ENCODE results near the gene ERICH6.
"Not testable (repeated sequence)": the region's sequence is repeated elsewhere in the genome, so short reads cannot be mapped to it uniquely, and the experiment has no call there.

The ERICH6 gene

DNA sequence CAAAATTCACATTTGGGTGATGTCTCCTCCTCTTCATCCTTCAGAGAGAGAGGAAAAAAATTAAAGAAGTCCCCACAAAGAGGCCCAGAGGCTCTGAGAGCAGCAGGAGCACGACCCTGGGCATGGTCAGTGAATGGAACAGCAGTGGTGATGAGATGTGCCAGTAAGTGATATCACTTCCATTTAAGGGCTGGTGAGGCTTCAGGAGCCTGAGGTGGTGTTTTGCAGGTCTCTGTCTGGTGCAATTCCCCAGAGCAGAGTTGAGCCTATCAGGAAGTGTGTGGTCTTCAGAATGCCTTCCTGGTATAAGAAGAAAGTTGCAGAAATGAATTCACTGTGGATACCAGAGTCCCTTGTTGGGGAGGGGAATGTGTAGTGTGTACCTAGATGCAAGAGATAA lies 21.4 kb downstream of the ERICH6 start:
- DNase-seq (ENCODE audit: low read depth in 2 of 2) = no peak

DNA sequence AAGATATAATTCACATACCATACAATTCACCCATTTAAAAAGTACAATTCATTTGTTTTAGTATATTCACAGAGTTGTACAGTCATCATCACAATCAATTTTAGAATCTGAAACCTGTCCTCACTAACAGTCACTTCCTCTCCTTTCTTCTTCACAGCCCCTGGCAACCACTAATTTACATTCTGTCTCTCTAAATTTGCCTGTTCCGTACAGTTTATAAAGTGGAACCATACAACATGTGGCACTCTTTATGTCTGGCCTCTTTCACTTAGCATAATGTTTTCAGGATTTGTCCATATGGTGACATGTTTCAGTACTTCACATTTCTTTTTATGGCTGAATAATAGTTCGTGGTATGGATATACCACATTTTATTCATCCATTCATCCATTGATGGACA lies 22.7 kb downstream of the ERICH6 start:
- DNase-seq (ENCODE audit: low read depth in 2 of 2) = no peak

DNA sequence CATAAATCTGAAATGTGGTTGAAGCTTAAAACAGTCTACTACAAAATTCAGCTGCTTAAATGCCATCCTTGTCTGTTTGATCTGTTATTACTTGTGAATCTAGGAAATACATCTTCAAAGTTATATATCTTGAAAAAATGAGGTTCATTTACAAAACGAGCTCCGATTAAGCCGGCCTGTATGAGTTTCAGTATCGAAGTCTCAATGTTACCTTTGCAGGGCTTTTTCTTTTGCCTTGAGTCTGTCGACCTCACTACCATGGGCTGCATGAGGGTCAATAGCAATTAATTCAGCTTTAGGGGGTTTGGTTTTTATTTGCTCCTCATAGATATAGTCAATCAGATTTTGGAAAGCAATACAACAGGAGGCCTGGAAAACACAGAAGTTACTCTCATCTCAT lies 23.2 kb downstream of the ERICH6 start:
- DNase-seq (ENCODE audit: low read depth in 2 of 2) = no peak

DNA sequence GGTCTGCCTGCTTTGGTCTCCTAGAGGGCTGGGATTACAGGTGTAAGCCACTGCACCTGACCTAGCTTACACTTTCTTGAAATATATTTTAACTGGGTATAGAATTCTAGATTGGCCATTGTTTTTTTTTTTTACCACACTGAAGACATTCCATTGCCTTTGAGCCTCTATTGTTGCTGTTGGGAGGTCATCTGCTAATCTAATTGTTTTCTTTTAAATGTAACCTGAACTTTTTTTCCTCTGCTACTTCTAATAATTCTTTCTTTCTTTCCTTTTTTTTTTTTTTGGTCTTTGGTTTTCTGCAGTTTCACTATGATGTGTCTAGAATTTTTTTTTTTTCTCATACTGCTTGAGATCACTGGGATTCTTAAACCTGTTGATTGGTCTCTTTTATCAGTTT lies 28.1 kb downstream of the ERICH6 start:
- no peak for DNase-seq (ENCODE audit: low read depth in 2 of 2)

DNA sequence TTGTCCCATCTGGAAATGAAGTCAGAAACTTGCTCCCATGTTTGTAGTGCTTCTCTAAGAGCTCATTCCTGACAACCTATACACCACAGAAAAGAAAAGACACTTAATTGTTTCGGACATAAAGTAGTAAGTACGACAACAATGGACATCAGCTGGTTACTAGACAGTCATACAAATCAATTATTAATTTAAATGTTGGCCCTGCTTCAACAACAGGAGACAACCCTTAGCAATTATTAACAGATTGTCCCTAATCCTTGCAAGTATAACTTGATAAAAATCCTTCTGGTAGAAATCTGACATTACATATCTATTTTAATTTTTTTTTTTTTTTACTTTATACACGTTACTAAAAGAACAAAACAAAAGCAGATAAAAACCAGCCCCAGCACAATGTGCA lies 29.8 kb downstream of the ERICH6 start:
- DNase-seq (ENCODE audit: low read depth in 2 of 2) = no peak

DNA sequence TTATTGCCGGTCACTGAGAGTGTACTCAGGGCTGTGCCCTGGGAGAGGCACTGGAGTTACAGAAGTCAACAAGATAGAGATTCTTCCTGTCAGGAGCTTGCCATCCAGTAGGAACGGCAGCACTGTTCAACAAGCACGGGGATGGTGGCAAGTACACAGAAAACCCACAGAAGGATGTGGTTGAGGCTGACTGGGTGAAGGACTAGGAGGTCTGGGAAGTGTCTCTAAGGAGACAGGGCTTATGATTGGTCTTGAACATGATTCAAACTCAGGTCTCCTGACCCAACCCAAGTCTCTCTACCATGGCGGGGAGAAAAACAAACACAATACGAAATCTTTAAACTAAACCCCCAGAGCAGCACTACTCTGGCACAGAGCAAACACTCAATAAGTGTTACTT lies 37.6 kb downstream of the ERICH6 start:
- DNase-seq (ENCODE audit: low read depth in 2 of 2) = no peak

DNA sequence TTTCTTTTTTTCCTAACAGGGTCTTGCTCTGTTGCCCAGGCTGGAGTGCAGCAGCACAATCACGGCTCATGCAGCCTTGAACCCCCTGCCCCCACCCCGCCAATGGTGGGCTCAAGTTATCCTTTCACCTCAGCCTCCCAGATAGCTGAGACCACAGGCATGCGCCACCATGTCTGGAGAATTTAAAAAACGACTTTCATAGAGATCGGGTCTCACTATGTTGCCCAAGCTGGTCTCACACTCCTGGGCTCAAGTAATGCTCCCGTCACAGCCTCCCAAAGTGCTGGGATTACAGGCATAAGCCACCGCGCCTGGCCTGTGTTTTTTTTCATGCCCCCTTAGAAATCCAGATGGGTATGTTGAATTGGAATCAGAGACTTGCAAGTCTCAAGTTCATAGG lies 40.3 kb downstream of the ERICH6 start:
- no peak for DNase-seq (ENCODE audit: low read depth in 2 of 2)

DNA sequence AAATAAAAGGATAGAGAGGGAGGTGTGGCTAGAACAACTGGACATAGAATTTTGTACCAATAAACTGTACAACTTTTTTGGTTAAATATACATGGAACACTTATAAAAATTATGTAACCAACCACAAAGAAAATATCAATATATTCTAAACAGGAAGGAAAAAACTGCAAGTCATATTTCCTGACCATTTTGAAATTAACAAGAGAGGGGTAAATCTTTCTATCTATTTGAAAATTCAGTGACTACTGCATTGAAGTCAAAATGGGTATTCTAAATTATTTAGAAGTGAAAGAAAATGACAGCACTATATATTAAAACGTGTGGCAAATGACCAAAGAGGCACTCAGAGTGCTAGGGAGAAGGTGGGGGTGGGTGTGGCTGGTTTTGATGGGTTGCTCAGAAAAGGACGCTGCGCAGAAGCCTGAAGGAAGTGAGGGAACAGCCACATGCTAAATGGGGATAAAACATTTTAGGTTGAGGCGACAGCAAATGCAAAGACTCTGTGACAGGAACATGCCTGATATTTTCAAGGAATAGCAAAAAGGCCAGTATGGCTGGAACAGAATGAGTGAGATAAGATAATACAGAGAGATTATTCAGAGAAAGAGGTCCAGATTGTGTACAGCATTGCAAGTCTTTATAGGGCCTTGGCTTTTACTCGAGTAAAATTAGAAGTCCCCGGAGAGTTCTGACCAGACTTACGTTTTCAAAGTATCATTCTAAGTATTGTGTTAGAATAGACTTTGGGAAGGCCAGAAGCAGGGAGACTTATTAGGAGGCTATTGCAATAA lies 41.1 kb downstream of the ERICH6 start:
- no peak for DNase-seq (ENCODE audit: low read depth in 2 of 2)

DNA sequence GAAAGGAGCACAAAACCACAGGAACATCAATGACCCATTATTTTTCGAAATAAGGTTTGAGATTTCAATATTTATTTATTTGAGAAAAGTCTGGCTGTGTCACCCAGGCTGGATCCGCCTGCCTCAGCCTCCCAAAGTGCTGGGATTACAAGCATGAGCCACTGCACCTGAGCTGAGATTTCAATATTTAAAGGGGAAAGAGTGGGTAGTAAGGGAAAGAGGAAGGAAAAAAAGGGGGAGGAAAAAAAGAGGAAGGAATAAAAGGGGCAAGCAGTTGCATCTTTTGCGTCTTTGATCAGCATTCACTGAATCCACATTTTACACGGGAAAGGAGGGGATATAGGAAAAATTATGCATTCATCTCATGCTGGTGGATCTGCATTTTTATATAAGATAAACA lies 47.4 kb downstream of the ERICH6 start:
- no peak for DNase-seq (ENCODE audit: low read depth in 2 of 2)

DNA sequence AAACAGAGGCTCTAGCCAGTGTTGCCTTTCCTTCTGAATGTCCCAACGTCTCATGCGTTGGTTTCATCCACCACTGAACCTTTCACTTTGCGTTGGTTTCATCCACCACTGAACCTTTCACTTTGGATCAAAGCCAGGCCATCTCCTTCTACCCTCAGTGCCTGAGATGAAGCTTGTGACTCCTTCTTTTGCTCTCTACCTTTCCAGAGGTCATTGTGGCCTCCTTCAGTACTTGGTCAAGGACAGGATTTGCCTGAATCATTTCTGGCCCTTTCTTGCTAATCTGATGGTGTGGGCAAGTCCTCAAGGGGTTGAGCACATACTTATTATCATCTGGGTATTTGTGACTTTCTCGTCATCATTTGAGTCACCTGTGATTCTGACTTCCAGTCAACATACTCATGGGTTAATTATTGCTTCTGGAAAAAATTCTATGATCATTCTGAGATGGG lies 50.6 kb downstream of the ERICH6 start:
- DNase-seq (ENCODE audit: low read depth in 2 of 2) = no peak

DNA sequence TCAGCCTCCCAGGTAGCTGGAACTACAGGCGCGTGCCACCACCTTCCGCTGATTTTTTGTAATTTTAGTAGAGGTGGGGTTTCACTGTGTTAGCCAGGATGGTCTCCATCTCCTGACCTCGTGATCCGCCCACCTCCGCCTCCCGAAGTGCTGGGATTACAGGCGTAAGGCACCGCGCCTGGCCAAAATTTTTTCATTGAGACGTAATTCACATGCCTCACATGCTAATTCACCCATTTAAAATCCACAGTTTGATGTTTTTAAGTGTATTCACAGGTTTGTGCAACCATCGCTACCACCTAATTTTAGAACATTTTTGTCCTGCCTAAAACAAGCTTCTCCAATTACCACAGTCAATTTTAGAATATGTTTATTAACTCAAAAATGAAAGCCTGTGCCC lies 63.5 kb downstream of the ERICH6 start:
- DNase-seq (ENCODE audit: low read depth in 2 of 2) = no peak

DNA sequence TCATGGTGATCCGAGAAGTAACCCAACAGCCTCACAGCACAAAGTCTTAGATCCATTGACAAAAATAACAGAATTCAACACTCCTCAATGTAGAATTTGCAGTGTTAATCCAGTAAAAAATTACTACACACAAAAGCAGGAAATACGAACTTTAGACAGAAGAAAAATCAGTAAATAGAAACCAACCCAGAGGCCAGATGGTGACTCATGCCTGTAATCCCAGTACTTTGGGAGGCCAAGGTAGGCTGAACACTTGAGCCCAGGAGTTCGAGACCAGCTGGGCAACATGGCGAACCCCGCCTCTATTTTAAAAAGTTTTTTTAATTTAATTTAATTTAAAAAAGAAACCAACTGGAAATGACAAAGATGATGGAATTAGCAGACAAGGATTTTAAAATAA lies 64.5 kb downstream of the ERICH6 start:
- no peak for DNase-seq (ENCODE audit: low read depth in 2 of 2)

DNA sequence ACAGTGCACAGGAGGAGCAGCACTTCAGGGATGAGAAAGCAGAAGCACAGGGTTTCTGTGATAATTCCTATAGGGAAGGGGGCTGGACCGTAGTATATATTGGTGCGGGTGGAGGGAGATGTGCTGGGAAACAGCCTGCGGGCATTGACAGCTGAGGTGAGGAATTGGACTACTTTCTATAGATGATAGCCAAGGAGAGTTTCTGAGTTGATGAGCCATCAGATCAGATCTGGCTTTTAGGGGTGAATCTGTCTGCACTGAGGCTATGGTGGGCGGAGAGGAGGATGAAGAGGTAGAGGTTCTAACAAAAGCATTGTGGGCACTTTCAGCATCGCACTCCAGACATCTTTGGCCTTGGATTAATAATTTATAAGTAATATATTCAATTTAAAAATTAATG lies 67.5 kb downstream of the ERICH6 start:
- no peak for DNase-seq (ENCODE audit: low read depth in 2 of 2)

DNA sequence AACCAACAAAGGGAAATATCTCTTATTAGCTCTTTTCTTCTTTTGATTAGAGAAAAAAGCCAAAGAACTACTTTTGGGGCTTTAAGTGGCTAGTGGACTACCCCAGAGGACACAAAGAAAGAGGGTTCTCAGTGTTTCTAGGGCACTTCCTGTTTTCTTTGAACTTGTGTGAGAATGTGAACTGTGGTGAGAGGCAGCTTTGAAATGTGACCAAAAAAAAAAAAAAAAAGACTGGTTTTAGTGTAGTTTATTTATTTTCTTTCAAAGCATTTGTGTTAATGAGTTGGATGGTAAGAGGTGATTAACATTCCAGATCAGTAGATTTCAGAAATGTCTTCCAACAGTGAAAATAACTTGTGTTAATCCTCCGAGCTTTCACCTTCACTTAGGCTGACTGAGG lies 68.2 kb downstream of the ERICH6 start:
- no peak for DNase-seq (ENCODE audit: low read depth in 2 of 2)

DNA sequence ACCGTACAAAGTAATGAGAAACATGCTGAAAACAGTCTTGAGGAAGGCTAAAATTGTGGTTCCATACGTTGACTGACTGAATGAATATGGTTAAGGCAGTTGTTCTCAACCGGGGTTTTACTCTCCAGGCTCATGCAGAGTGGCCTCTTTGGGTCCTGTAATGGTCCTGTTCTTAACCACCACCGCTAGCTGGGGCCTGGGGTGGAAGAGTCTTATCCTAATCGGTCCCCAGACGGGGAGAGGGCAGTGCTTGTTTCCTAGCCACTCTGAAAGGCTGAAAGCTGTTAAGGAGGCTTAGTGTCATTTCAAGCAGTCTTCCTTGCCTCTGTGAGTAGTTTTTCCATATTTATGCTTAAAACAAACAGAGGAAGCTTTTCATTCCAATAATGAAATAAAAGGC lies 68.6 kb downstream of the ERICH6 start:
- DNase-seq (ENCODE audit: low read depth in 2 of 2) = no peak

DNA sequence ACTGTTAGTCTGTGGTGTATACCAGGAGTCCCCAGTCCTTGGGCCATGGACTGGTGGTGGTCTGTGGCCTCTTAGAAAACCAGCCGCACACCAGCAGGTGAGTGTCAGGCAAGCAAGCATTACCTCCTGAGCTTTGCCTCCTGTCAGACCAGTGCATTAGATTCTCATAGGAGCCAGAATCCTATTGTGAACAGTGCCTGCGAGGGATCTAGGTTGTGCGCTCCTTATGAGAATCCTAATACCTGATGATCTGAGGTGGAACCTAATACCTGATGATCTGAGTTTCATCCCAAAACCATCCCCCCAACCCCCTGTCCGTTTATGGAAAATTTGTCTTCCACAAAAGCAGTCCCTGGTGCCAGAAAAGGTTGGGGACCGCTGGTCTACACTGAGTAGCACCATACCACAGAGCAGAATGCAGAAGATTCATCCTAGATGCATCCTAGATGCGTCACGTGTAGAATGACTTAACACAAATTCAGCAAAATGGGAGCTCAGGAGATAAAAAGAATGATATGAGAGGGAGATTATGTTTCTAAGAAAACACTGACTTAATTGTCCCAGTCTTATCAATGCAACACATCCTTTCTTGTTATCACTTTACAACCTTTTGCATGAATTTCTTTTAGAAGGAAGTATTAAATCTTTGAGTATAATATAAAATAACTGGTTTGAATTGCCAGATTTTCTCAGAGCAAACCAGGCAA lies 72.1 kb downstream of the ERICH6 start:
- DNase-seq (ENCODE audit: low read depth in 2 of 2) = no peak

DNA sequence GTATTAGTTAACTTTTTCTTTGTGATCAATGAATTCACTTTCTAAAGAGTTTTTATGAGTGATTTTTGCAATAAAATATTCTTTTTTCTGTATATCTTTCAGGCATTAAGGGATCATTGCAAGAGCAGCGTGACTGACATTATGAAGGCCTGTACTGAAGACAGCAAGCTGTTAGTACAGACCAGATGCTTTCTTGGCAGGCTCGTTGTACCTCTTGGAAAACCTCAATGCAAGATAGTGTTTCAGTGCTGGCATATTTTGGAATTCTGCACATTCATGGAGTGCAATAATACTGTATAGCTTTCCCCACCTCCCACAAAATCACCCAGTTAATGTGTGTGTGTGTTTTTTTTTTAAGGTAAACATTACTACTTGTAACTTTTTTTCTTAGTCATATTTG lies 76.2 kb downstream of the ERICH6 start:
- DNase-seq (ENCODE audit: low read depth in 2 of 2) = no peak

DNA sequence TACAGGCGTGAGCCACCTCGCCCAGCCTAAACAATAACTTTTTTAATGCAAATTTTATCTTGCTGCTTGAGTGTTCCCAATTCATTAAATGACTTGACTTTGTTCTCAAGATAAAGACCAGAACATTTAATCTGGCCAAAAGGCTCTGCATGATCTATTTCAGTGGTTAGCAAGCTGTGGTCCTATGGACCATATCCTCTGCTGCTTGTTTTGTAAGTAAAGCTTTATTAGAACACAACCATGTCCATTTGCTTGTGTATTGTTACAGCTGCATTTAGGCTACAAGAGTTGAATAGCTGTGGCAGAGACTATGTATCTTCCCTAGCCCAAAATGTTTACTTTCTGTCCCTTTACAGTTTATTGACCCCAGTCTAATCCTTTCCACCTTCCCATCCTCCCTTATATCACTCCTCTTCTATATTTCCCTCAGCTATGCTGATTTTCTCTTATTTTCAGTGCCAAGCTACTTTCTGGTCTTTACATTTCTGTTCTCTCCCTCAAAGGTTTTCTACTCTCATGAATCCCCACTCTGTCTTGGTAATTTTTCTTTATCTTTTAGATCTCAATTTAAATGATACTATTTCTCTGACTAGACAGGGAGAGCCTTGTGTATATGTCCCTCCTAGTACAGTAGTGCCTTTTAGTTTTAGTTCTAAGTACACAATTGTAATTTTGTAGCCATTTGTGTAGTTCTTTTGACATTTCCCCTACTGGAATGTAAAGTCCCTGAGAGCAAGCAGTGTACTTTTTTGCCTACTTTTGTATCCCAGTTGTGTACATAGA lies 77.4 kb downstream of the ERICH6 start:
- no peak for DNase-seq (ENCODE audit: low read depth in 2 of 2)

DNA sequence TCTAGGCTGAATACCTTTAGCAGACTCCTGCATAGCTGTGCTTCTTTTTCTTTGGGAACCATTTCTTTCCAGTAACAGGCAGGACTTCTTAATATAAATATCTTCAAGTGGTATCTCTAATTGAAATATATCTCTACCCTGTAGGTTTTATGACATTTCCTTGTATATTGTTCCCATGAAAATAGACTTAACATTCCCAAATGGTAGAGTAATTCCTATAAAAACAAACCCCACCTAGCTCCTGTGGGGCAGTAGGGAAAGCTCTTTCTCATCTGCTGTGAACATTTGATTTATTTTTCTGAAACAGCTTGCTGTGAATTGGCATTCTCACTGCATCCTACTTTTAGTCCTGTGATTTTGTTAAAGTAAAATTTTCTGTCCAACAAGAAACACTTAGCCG lies 79.8 kb downstream of the ERICH6 start:
- DNase-seq (ENCODE audit: low read depth in 2 of 2) = no peak

DNA sequence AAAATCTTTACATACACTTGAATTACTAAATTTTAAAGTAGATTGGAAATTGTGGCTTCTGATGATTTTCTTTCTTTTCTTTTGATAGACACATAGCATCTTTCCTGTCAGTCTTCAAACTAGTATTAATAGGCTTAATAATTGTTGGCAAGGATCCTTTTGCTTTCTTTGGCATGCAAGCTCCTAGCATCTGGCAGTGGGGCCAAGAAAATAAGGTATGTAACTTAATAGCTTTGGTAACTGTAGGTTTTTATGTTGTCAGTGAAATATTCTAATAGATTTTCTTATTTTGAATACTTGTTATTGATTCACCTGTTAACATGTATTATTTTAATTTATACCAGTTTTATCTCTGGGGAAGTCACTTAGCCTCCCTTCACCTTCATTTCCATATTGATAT lies 80.8 kb downstream of the ERICH6 start:
- DNase-seq (ENCODE audit: low read depth in 2 of 2) = not testable (repeated sequence)

DNA sequence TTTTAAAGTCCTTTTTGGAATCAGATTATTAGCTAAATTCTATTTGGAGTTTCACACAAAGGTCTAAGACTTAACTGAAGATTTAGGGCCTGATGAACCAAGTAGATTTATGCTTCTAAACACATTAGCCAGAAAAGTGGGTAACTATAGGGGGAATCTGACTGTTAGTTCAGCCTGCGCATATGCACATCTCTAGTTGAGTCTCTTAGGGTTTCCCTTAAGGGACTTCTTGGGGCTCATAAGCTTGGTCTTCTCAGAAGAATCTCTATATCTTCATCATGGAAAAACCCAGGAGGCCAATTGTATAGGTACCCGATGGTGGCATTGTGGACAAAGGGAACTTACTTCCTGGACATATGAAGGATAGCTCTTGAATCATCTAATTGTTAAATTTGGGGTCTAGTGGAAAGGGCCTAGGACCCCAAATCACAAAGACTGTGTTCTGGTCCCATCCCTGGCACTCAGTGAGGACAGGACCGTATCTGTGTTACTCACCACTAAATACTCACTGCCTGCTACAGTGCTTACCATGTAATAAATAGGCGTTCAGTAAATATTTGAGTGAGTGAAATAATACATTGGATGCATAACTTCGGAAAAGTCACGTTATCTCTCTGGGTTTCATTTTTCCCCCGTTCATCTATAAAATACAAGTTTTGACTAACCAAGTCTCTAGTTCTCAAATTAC lies 83.6 kb downstream of the ERICH6 start:
- no peak for DNase-seq (ENCODE audit: low read depth in 2 of 2)

All from stimulated activated CD4-positive, alpha-beta T cell treated with anti-CD3 and anti-CD28 coated beads, Interleukin-15, amount 100 ng/mL, for 48 hours (primary cell).